Fibroblast of lung (primary cell): Measurements from ENCODE around the gene SLC4A8.
A peak's percentile ranks its signal among the peaks of the same experiment; 100 is the strongest.

Experiments used
- CTCF ChIP-seq, 2 donors: IDR thresholded peaks in 1 of 2; conservative IDR thresholded peaks in 1 of 2; 1 replicate in 1 of 2; 2 replicates in 1 of 2; pipeline ENCODE4 v1.5.1; 2011 to 2012; ENCODE audit warnings: low read length in 2 of 2, control low read depth in 1 of 2, inconsistent platforms in 1 of 2, low read depth in 1 of 2, mild to moderate bottlenecking in 1 of 2
- EZH2 ChIP-seq: IDR thresholded peaks from 2 replicates; pipeline ENCODE4 v1.5.1; 2012; ENCODE audit warnings: low read length, control low read depth, mild to moderate bottlenecking; ENCODE audit errors: missing control alignments

- peak in 1 of 2 donors; percentile 23 for TF ChIP-seq CTCF (conservative IDR thresholded peaks at IDR 0.05 in 1 of 2, IDR thresholded peaks at IDR 0.05 in 1 of 2; ENCODE audit: low read depth in 1 of 2, low read length in 2 of 2)
- TF ChIP-seq EZH2 = no peak
Measured at GRCh38 chr12:51536159-51536558, 111.5 kb downstream of the SLC4A8 start.
